ENCODE results near the gene DGKI. TPM values are rescaled to one million over a fixed set of nuclear protein-coding genes. Genes with fewer than 3 reads are reported as not detected.

Gene DGKI
- total RNA-seq, 1 experiment from 2014 or later: 0.41 TPM

DNA sequence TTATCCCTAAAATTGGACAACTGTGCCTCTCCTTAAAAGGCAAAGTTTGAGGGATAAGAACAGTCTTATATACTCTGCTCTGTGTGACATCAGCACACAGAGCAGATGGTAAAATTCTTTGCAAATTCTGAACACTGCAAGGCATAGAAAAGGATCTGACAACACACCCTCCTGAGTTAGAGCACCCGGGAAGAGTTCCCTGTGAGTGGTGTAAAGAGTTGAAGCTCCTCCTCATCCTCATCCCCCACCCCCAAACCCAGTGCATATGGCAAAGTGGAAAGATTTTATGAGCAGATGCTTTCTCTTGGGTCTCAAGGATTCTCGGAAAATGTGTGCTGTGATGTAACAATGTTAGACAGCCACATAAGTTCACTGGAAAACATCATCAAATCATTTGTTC lies 40.0 kb upstream of the DGKI start:
- ChIA-PET POLR2A (ENCODE audit: unreplicated experiment) (no interaction called here), CTCF (no interaction called here)
- Histone ChIP-seq H3K27me3 (ENCODE audit: insufficient read depth, low read depth) (no peaks in the 10 kb centered on the region), H3K4me3 (no peak overlapping the region), H3K9me2 (ENCODE audit: insufficient read depth) (no peaks in the 10 kb centered on the region), H4K20me1 (ENCODE audit: insufficient read depth) (no peaks in the 10 kb centered on the region), H3K9me3 (ENCODE audit: insufficient read depth, low read depth) (no peaks in the 10 kb centered on the region), H3K79me2 (ENCODE audit: low read depth) (no peaks in the 10 kb centered on the region), H2AFZ (no peak overlapping the region), H3K4me2 (no peak overlapping the region), H3K36me3 (ENCODE audit: low read depth) (peaks cover 5% of the 10 kb centered on the region; the same call in 1 of the 2 replicates), H3K27ac (no peak overlapping the region), H3K4me1 (replicated peaks; ENCODE audit: insufficient read depth) (peaks cover 19% of the 10 kb centered on the region), H3F3A (ENCODE audit: insufficient read depth, low read depth) (peaks cover 11% of the 10 kb centered on the region; the same call in 1 of the 2 replicates)
- intact Hi-C loops (cut with micrococcal nuclease; ENCODE audit: unreplicated experiment): no loop called here
- no peak for TF ChIP-seq CTCF (conservative IDR thresholded peaks at IDR 0.05)
- TF ChIP-seq EZH2 (IDR thresholded peaks at IDR 0.05; ENCODE audit: low read depth): no peak
- DNase-seq: no peak
- no TSS peak for BruUV-seq (replicated peaks)

DNA sequence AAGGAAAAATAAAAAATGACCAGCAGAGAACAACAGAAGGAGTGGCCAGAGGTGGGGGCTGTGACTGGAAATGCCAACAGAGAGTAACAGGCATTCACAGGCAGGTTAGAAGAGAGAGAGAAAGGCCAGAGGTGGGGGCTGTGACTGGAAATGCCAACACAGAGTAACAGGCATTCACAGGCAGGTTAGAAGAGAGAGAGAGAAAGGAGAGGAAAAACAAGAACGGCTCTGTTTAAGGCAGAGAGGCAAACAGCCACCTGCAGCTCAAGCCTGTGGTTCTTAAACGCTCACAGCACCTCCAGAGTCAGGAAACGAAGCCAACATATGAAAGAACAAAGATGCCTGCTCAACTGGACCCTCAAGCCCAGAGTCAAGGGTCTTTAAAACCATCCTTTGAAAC lies 39.5 kb upstream of the DGKI start:
- Histone ChIP-seq H3K4me3 (no peak overlapping the region), H3K27me3 (ENCODE audit: insufficient read depth, low read depth) (no peaks in the 10 kb centered on the region), H3K9me3 (ENCODE audit: insufficient read depth, low read depth) (no peaks in the 10 kb centered on the region), H3K27ac (no peak overlapping the region), H4K20me1 (ENCODE audit: insufficient read depth) (no peaks in the 10 kb centered on the region), H3K36me3 (ENCODE audit: low read depth) (peaks cover 10% of the 10 kb centered on the region; the same call in 1 of the 2 replicates), H3K79me2 (ENCODE audit: low read depth) (no peaks in the 10 kb centered on the region), H3K4me2 (no peak overlapping the region), H3K4me1 (replicated peaks; ENCODE audit: insufficient read depth) (peaks cover 22% of the 10 kb centered on the region), H2AFZ (no peak overlapping the region), H3F3A (ENCODE audit: insufficient read depth, low read depth) (peaks cover 11% of the 10 kb centered on the region; the same call in 1 of the 2 replicates), H3K9me2 (ENCODE audit: insufficient read depth) (no peaks in the 10 kb centered on the region)
- CTCF ChIA-PET: no interaction called here
- POLR2A ChIA-PET (ENCODE audit: unreplicated experiment): no interaction called here
- intact Hi-C loops (cut with micrococcal nuclease; ENCODE audit: unreplicated experiment): no loop called here
- BruUV-seq (replicated peaks): no TSS peak
- no peak for DNase-seq
- TF ChIP-seq EZH2 (IDR thresholded peaks at IDR 0.05; ENCODE audit: low read depth) (no peak), CTCF (conservative IDR thresholded peaks at IDR 0.05) (no peak)

GRCh38 chr7:137885678-137886077 lies 38.9 kb upstream of the DGKI start:
- CTCF ChIA-PET: no interaction called here

More at GRCh38 chr7:137885678-137886077, 38.9 kb upstream of the DGKI start:
- H3K27ac ChIP-seq: no peak overlapping the region
- POLR2A ChIA-PET (ENCODE audit: unreplicated experiment): no interaction called here
- H4K20me1 ChIP-seq (ENCODE audit: insufficient read depth): no peaks in the 10 kb centered on the region
- no peaks in the 10 kb centered on the region for H3K9me2 ChIP-seq (ENCODE audit: insufficient read depth)
- peaks cover 22% of the 10 kb centered on the region for H3K4me1 ChIP-seq (replicated peaks; ENCODE audit: insufficient read depth)
- no peak for DNase-seq
- H3K36me3 ChIP-seq (ENCODE audit: low read depth): peaks cover 16% of the 10 kb centered on the region; the same call in 1 of the 2 replicates
- intact Hi-C loops (cut with micrococcal nuclease; ENCODE audit: unreplicated experiment): no loop called here
- peaks cover 11% of the 10 kb centered on the region; the same call in 1 of the 2 replicates for H3F3A ChIP-seq (ENCODE audit: insufficient read depth, low read depth)
- no peak overlapping the region for H2AFZ ChIP-seq
- no peaks in the 10 kb centered on the region for H3K27me3 ChIP-seq (ENCODE audit: insufficient read depth, low read depth)
- TF ChIP-seq CTCF (conservative IDR thresholded peaks at IDR 0.05): no peak
- no peak for TF ChIP-seq EZH2 (IDR thresholded peaks at IDR 0.05; ENCODE audit: low read depth)
- no TSS peak for BruUV-seq (replicated peaks)
- H3K4me3 ChIP-seq: no peak overlapping the region
- H3K4me2 ChIP-seq: no peak overlapping the region
- H3K9me3 ChIP-seq (ENCODE audit: insufficient read depth, low read depth): no peaks in the 10 kb centered on the region
- no peaks in the 10 kb centered on the region for H3K79me2 ChIP-seq (ENCODE audit: low read depth)
